Peyer's patch (tissue), 4 donors: ENCODE data around the gene IGFBP5.

ENCODE experiments used
- POLR2A ChIP-seq, 2 donors: fragments of 450-650 bp; IDR thresholded peaks; one replicate each; pipeline ENCODE4 v1.5.1; 2017; ENCODE audit warnings: antibody characterized with exemption in 2 of 2, mild to moderate bottlenecking in 2 of 2, moderate library complexity in 2 of 2
- TF ChIP-seq, protein P1 (sequence below), 6 experiments: fragments of 450-650 bp in 4 of 6; fragments of 200-600 bp in 2 of 6; sonication (generic) in 1 of 6; IDR thresholded peaks; one replicate each; pipeline ENCODE4 v1.5.1; 2017 to 2019; ENCODE audit warnings: antibody characterized with exemption in 6 of 6, mild to moderate bottlenecking in 3 of 6, moderate library complexity in 1 of 6

GRCh38 chr2:216645636-216645950, 49.8 kb downstream of the IGFBP5 start:
- TF ChIP-seq, protein P1, sequence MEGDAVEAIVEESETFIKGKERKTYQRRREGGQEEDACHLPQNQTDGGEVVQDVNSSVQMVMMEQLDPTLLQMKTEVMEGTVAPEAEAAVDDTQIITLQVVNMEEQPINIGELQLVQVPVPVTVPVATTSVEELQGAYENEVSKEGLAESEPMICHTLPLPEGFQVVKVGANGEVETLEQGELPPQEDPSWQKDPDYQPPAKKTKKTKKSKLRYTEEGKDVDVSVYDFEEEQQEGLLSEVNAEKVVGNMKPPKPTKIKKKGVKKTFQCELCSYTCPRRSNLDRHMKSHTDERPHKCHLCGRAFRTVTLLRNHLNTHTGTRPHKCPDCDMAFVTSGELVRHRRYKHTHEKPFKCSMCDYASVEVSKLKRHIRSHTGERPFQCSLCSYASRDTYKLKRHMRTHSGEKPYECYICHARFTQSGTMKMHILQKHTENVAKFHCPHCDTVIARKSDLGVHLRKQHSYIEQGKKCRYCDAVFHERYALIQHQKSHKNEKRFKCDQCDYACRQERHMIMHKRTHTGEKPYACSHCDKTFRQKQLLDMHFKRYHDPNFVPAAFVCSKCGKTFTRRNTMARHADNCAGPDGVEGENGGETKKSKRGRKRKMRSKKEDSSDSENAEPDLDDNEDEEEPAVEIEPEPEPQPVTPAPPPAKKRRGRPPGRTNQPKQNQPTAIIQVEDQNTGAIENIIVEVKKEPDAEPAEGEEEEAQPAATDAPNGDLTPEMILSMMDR (IDR thresholded peaks at IDR 0.05): no peak
- TF ChIP-seq POLR2A (IDR thresholded peaks at IDR 0.05): no peak
